GM10248 (cell line): ENCODE data around the gene ECHDC3.

Experiments used
- CTCF ChIA-PET: fragments of 300-600 bp; sonication (Branson Sonifier 250); formaldehyde crosslinking; extraction: SDS; loops from one replicate; lab custom pipeline; 2021; ENCODE audit warnings: antibody characterized with exemption; lab: Yijun Ruan, JAX
- POLR2A ChIA-PET: fragments of 350-650 bp; sonication (Branson Sonifier 250); formaldehyde crosslinking; extraction: SDS; loops from one replicate; lab custom pipeline; 2020; ENCODE audit warnings: antibody characterized with exemption; lab: Yijun Ruan, JAX
- DNase-seq: peaks from one replicate; pipeline ENCODE4 v3.0.0; 2012; ENCODE audit errors: extremely low spot score
- CTCF ChIP-seq: IDR thresholded peaks from 2 replicates; pipeline ENCODE4 v1.5.1; 2012; ENCODE audit warnings: mild to moderate bottlenecking, low read depth; ENCODE audit errors: extremely low read depth, missing control alignments, control extremely low read depth

ECHDC3 gene

DNA sequence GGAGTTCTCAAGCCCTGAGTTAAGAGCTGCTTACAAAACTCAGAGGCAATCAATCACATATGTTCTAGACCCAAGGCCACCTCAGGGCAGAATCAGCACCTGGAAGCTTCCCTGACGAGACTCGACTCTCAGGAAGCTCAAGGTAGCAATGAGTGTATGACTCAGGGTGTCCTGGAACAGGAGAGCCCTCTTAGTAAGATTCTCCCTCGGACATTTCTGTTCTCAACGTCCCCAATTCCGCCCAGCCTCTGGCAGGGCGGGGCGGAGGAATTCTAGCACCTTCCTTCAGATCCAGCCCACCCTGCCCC, 41.3 kb downstream of the ECHDC3 start:
- ChIA-PET CTCF (interaction anchor here (0.7 to 3.8 kb wide), 23 partner anchors 10 to 1318 kb away, joined by 3 to 20 read pairs (median 4); no protein-coding TSS in a partner anchor), POLR2A (no interaction called here)
- no peak for TF ChIP-seq CTCF
- DNase-seq, result no peak

GRCh38 chr10:11787374-11787773, 45.2 kb downstream of the ECHDC3 start:
- no peak for TF ChIP-seq CTCF
- POLR2A ChIA-PET, result no interaction called here
- DNase-seq, result no peak
- CTCF ChIA-PET, result interaction anchor here (1.4 kb wide), 1 partner anchor 272 kb away, joined by 3 read pairs; no protein-coding TSS in a partner anchor

DNA sequence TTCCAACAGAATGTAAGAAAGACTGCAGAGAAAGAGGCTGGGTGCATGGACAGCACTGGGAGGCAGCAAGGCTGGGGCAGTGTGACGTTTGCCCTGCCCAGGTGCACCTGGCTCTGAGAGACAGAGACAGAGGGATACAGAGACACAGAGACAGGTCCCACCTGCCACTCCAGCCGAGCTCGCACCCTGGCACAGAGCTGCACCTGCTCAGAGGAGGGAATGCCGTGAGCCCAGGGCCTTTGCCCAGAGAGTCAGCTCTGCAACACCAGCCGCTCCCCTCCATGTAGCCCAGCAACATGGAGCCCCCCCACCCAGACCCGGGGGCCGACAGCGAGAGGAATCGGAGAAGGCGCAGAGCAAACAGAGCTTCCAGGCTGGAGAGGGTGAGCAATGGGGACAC, 45.7 kb downstream of the ECHDC3 start:
- POLR2A ChIA-PET, result no interaction called here
- TF ChIP-seq CTCF, result no peak
- no peak for DNase-seq
- CTCF ChIA-PET, result interaction anchor here (1.1 kb wide), 1 partner anchor 14 kb away, joined by 3 read pairs; no protein-coding TSS in a partner anchor

GRCh38 chr10:11789306-11789705, 47.1 kb downstream of the ECHDC3 start:
- TF ChIP-seq CTCF, result no peak
- no peak for DNase-seq
- ChIA-PET CTCF (interaction anchor here (1.0 to 1.1 kb wide), 2 partner anchors 30 to 198 kb away, joined by 3 to 5 read pairs; no protein-coding TSS in a partner anchor), POLR2A (no interaction called here)

DNA sequence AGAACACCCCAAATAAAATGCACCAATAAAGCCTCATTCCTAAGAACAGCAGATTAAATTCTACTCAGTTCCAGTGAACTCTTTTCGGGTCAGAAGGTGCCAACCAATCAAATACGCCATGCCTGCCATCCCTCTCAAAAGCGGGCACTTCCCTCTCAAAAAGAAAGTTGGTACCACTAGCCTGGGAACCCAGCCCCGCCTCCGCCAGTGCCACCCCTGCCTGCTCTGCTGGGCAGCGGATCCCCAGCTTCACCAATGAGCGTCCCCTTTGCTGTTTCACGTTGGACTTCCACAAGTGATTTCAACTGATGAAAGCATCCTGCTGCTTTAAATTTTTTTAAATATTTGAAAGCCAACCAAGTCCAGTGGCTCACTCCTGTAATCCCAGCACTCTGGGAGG, 47.8 kb downstream of the ECHDC3 start:
- TF ChIP-seq CTCF, result no peak
- CTCF ChIA-PET, result interaction anchor here (1.0 to 1.2 kb wide), 2 partner anchors 30 to 197 kb away, joined by 3 read pairs; no protein-coding TSS in a partner anchor
- POLR2A ChIA-PET, result no interaction called here
- DNase-seq, result no peak

GRCh38 chr10:11793762-11794479, 51.7 kb downstream of the ECHDC3 start:
- no peak for TF ChIP-seq CTCF
- DNase-seq, result no peak
- ChIA-PET CTCF (interaction anchor here (1.4 to 3.7 kb wide), 4 partner anchors 11 to 193 kb away, joined by 3 to 20 read pairs (median 9); no protein-coding TSS in a partner anchor), POLR2A (no interaction called here)
